HG02588 (cell line): Measurements from ENCODE around the gene F8.
"Not testable (repeated sequence)": the region's sequence is repeated elsewhere in the genome, so short reads cannot be mapped to it uniquely, and the experiment has no call there.

Source experiments
- ATAC-seq: cut with Tn5 transposase; IDR thresholded peaks from one replicate; pipeline ENCODE4 v1.9.1; 2021; ENCODE audit warnings: mild to moderate bottlenecking, moderate library complexity; ENCODE audit not compliant: unreplicated experiment

The F8 gene

GRCh38 chrX:154886069-154886788, 136.3 kb downstream of the F8 start, which contains the start of gene F8A1:
Gene F8A1, plus strand, starts transcription at chrX:154886355. Its CDS starts 20 bp downstream, at chrX:154886375.
- ATAC-seq = peak; percentile 83

GRCh38 chrX:154885549-154885948, 137.0 kb downstream of the F8 start:
- ATAC-seq = not testable (repeated sequence)

GRCh38 chrX:154885057-154885456, 137.5 kb downstream of the F8 start:
- ATAC-seq = not testable (repeated sequence)

GRCh38 chrX:154884069-154884468, 138.5 kb downstream of the F8 start:
- not testable (repeated sequence) for ATAC-seq

- ATAC-seq = no peak
Measured at GRCh38 chrX:154873329-154873728, 149.2 kb downstream of the F8 start.

- ATAC-seq = not testable (repeated sequence)
Measured at GRCh38 chrX:154868522-154868921, 154.0 kb downstream of the F8 start.

- ATAC-seq = no peak
Measured at GRCh38 chrX:154855256-154855655, 167.3 kb downstream of the F8 start.

- ATAC-seq = no peak
Measured at GRCh38 chrX:154850957-154851611, 171.4 kb downstream of the F8 start.

GRCh38 chrX:154840856-154841255, 181.7 kb downstream of the F8 start:
- no peak for ATAC-seq

GRCh38 chrX:154836163-154836562, 186.4 kb downstream of the F8 start:
- ATAC-seq = no peak

GRCh38 chrX:154834562-154834961, 188.0 kb downstream of the F8 start, which contains the start of gene SMIM9:
Gene SMIM9, minus strand, starts transcription at chrX:154834662. Its CDS starts 3,806 bp downstream, at chrX:154830856.
- ATAC-seq = no peak

GRCh38 chrX:154833746-154834274, 188.7 kb downstream of the F8 start:
- no peak for ATAC-seq

- ATAC-seq = no peak
Measured at GRCh38 chrX:154829926-154830442, 192.5 kb downstream of the F8 start.

- ATAC-seq = no peak
Measured at GRCh38 chrX:154829134-154829533, 193.4 kb downstream of the F8 start.

- peak; percentile 8 for ATAC-seq
Measured at GRCh38 chrX:154828016-154828408, 194.5 kb downstream of the F8 start.

- ATAC-seq = peak; percentile 91
Measured at GRCh38 chrX:154827194-154828015, 195.1 kb downstream of the F8 start.

GRCh38 chrX:154825586-154825985, 196.9 kb downstream of the F8 start:
- ATAC-seq = not testable (repeated sequence)

- no peak for ATAC-seq
Measured at GRCh38 chrX:154824638-154825037, 197.9 kb downstream of the F8 start.

- no peak for ATAC-seq
Measured at GRCh38 chrX:154822029-154822428, 200.5 kb downstream of the F8 start.

GRCh38 chrX:154821523-154821922, 201.0 kb downstream of the F8 start:
- ATAC-seq = no peak
